Measurements from ENCODE around the gene LCE2C. TPM values are rescaled to one million over a fixed set of nuclear protein-coding genes. Genes with fewer than 3 reads are reported as not detected.

Gene LCE2C
- polyA plus RNA-seq, 12 donors, result not detected

- no peak for DNase-seq
These were observed 50.2 kb downstream of the LCE2C start for GRCh38 chr1:152725261-152725660.

Other genes with a start within 250 kb of the LCE2C start
- not detected for gene LCE5A, start 164.5 kb upstream of the LCE2C start, polyA plus RNA-seq (ENCODE audit: insufficient read length in 12 of 12)
- under 1 TPM in 1 of 12 donors, not detected in 11; 0.23 TPM for gene CRCT1, start 160.8 kb upstream of the LCE2C start, polyA plus RNA-seq (ENCODE audit: insufficient read length in 12 of 12)
- gene LCE3E, start 108.5 kb upstream of the LCE2C start, polyA plus RNA-seq (ENCODE audit: insufficient read length in 12 of 12), result not detected
- gene LCE3D, start 94.8 kb upstream of the LCE2C start, polyA plus RNA-seq (ENCODE audit: insufficient read length in 12 of 12), result not detected
- gene LCE3C, start 75.0 kb upstream of the LCE2C start, polyA plus RNA-seq (ENCODE audit: insufficient read length in 12 of 12), result not detected
- gene LCE3B, start 61.5 kb upstream of the LCE2C start, polyA plus RNA-seq (ENCODE audit: insufficient read length in 12 of 12), result not detected
- not detected for gene LCE3A, start 52.2 kb upstream of the LCE2C start, polyA plus RNA-seq (ENCODE audit: insufficient read length in 12 of 12)
- gene LCE2D, start 11.9 kb upstream of the LCE2C start, polyA plus RNA-seq (ENCODE audit: insufficient read length in 12 of 12), result not detected
- gene LCE2B, start 10.8 kb downstream of the LCE2C start, polyA plus RNA-seq (ENCODE audit: insufficient read length in 12 of 12), result not detected
- not detected for gene LCE2A, start 23.1 kb downstream of the LCE2C start, polyA plus RNA-seq (ENCODE audit: insufficient read length in 12 of 12)
- gene LCE4A, start 32.9 kb downstream of the LCE2C start, polyA plus RNA-seq (ENCODE audit: insufficient read length in 12 of 12), result not detected
- gene KPRP, start 82.7 kb downstream of the LCE2C start, polyA plus RNA-seq (ENCODE audit: insufficient read length in 12 of 12), result under 1 TPM in 1 of 12 donors, not detected in 11; 0.07 TPM
- not detected for gene LCE1F, start 99.9 kb downstream of the LCE2C start, polyA plus RNA-seq (ENCODE audit: insufficient read length in 12 of 12)
- gene LCE1E, start 111.0 kb downstream of the LCE2C start, polyA plus RNA-seq (ENCODE audit: insufficient read length in 12 of 12), result not detected
- gene LCE1D, start 121.4 kb downstream of the LCE2C start, polyA plus RNA-seq (ENCODE audit: insufficient read length in 12 of 12), result not detected
- gene LCE1C, start 131.4 kb downstream of the LCE2C start, polyA plus RNA-seq (ENCODE audit: insufficient read length in 12 of 12), result not detected
- not detected for gene LCE1B, start 136.7 kb downstream of the LCE2C start, polyA plus RNA-seq (ENCODE audit: insufficient read length in 12 of 12)
- not detected for gene LCE1A, start 152.2 kb downstream of the LCE2C start, polyA plus RNA-seq (ENCODE audit: insufficient read length in 12 of 12)
- not detected for gene LCE6A, start 167.6 kb downstream of the LCE2C start, polyA plus RNA-seq (ENCODE audit: insufficient read length in 12 of 12)
- gene LCE7A, start 184.7 kb downstream of the LCE2C start, polyA plus RNA-seq (ENCODE audit: insufficient read length in 12 of 12), result not detected
- not detected for gene SMCP, start 203.0 kb downstream of the LCE2C start, polyA plus RNA-seq (ENCODE audit: insufficient read length in 12 of 12)
- 10 to 100 TPM in 2 of 12 donors, 1 to 10 TPM in 1, under 1 TPM in 2, not detected in 7; 0.08 to 36.1 (median 1.9) TPM for gene IVL, start 233.3 kb downstream of the LCE2C start, polyA plus RNA-seq (ENCODE audit: insufficient read length in 12 of 12)